RWPE2 (cell line): Measurements from ENCODE around the gene IGLON5.

ENCODE experiments used
- ATAC-seq: fragments of 200-7000 bp; cut with Tn5 transposase; 3 replicates; pipeline ENCODE4 v1.9.1; 2021; ENCODE audit warnings: low read depth
- DNase-seq: peaks from one replicate; pipeline ENCODE4 v3.0.0-alpha.2; 2020; ENCODE audit warnings: low spot score
- H3K27ac ChIP-seq: fragments of 450-650 bp; 2 replicates; pipeline ENCODE4 v1.5.1; 2017; ENCODE audit warnings: mild to moderate bottlenecking; ENCODE audit not compliant: poor library complexity, severe bottlenecking
- H3K27me3 ChIP-seq: fragments of 250-450 bp; sonication (Bioruptor Pico); 2 replicates; pipeline ENCODE4 v1.5.1; 2021; ENCODE audit warnings: mild to moderate bottlenecking, moderate library complexity; ENCODE audit not compliant: insufficient read depth, poor library complexity, severe bottlenecking
- H3K36me3 ChIP-seq: fragments of 250-450 bp; sonication (Bioruptor Pico); 2 replicates; pipeline ENCODE4 v1.5.1; 2020; ENCODE audit warnings: low read depth, mild to moderate bottlenecking, moderate library complexity
- H3K4me1 ChIP-seq: fragments of 250-450 bp; sonication (Bioruptor Pico); 2 replicates; pipeline ENCODE4 v1.5.1; 2021; ENCODE audit warnings: mild to moderate bottlenecking, moderate library complexity; ENCODE audit not compliant: insufficient read depth, poor library complexity, severe bottlenecking
- H3K4me3 ChIP-seq: fragments of 250-450 bp; sonication (Bioruptor Pico); 2 replicates; pipeline ENCODE4 v1.5.1; 2021; ENCODE audit warnings: mild to moderate bottlenecking, moderate library complexity; ENCODE audit not compliant: severe bottlenecking
- H3K9me3 ChIP-seq: fragments of 250-450 bp; sonication (Bioruptor Pico); 2 replicates; pipeline ENCODE4 v1.5.1; 2021; ENCODE audit warnings: mild to moderate bottlenecking, moderate library complexity; ENCODE audit not compliant: severe bottlenecking
- TF ChIP-seq, protein P1 (sequence below): fragments of 450-650 bp; IDR thresholded peaks from one replicate; pipeline ENCODE4 v1.5.1; 2017; ENCODE audit warnings: mild to moderate bottlenecking, moderate library complexity; ENCODE audit not compliant: poor library complexity, severe bottlenecking

Gene IGLON5

DNA sequence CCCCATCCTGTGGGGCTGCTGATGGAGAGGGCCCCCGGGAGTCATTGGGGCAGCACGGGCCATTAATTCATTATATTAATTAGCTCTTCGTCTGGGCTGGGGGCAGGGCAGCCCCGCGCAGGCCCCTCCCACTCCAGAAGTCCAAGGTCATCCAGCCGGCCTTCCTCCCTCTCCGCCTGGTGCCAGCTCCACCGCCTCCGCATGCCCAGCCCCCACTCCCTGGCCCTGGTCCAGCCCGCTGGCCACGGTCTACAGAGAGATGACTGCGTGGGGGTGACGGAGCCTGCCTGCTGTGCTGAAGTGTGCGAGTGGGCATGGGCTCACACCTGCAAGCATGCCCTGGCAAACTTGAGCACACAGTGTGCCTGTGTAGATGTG lies 8.8 kb downstream of the IGLON5 start:
- DNase-seq (no peak), ATAC-seq (no peak)
- Histone ChIP-seq H3K27ac (no peak overlapping the region), H3K36me3 (no peaks in the 10 kb centered on the region), H3K4me3 (no peak overlapping the region), H3K27me3 (no peaks in the 10 kb centered on the region), H3K4me1 (no peaks in the 10 kb centered on the region), H3K9me3 (no peaks in the 10 kb centered on the region)
- TF ChIP-seq, protein P1, sequence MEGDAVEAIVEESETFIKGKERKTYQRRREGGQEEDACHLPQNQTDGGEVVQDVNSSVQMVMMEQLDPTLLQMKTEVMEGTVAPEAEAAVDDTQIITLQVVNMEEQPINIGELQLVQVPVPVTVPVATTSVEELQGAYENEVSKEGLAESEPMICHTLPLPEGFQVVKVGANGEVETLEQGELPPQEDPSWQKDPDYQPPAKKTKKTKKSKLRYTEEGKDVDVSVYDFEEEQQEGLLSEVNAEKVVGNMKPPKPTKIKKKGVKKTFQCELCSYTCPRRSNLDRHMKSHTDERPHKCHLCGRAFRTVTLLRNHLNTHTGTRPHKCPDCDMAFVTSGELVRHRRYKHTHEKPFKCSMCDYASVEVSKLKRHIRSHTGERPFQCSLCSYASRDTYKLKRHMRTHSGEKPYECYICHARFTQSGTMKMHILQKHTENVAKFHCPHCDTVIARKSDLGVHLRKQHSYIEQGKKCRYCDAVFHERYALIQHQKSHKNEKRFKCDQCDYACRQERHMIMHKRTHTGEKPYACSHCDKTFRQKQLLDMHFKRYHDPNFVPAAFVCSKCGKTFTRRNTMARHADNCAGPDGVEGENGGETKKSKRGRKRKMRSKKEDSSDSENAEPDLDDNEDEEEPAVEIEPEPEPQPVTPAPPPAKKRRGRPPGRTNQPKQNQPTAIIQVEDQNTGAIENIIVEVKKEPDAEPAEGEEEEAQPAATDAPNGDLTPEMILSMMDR: no peak

GRCh38 chr19:51321799-51322198 lies 10.4 kb downstream of the IGLON5 start:
- no peaks in the 10 kb centered on the region for H3K9me3 ChIP-seq
- no peak for ATAC-seq
- TF ChIP-seq, protein P1: no peak
- H3K4me3 ChIP-seq: no peak overlapping the region
- no peak overlapping the region for H3K27ac ChIP-seq
- no peaks in the 10 kb centered on the region for H3K27me3 ChIP-seq
- no peaks in the 10 kb centered on the region for H3K36me3 ChIP-seq
- no peaks in the 10 kb centered on the region for H3K4me1 ChIP-seq
- no peak for DNase-seq

GRCh38 chr19:51323481-51324166 lies 12.2 kb downstream of the IGLON5 start:
- no peak for DNase-seq
- ATAC-seq: no peak; the same call in 2 of the 3 replicates
- H3K4me1 ChIP-seq: peaks cover 2% of the 10 kb centered on the region

GRCh38 chr19:51324167-51324481 lies 12.7 kb downstream of the IGLON5 start:
- no peak overlapping the region for H3K4me3 ChIP-seq
- TF ChIP-seq, protein P1: no peak
- ATAC-seq (no peak), DNase-seq (no peak)
- peaks cover 2% of the 10 kb centered on the region for H3K4me1 ChIP-seq
- peaks cover 8% of the 10 kb centered on the region for H3K27me3 ChIP-seq
- no peak overlapping the region for H3K27ac ChIP-seq
- no peaks in the 10 kb centered on the region for H3K36me3 ChIP-seq
- H3K9me3 ChIP-seq: no peaks in the 10 kb centered on the region

More at GRCh38 chr19:51323481-51324166, 12.2 kb downstream of the IGLON5 start:
- no peaks in the 10 kb centered on the region for H3K36me3 ChIP-seq
- no peak overlapping the region for H3K4me3 ChIP-seq
- H3K27me3 ChIP-seq: peaks cover 8% of the 10 kb centered on the region
- no peaks in the 10 kb centered on the region for H3K9me3 ChIP-seq
- no peak overlapping the region for H3K27ac ChIP-seq
- TF ChIP-seq, protein P1: no peak

- H3K9me3 ChIP-seq: no peaks in the 10 kb centered on the region
- H3K4me1 ChIP-seq: peaks cover 2% of the 10 kb centered on the region
- H3K4me3 ChIP-seq: no peak overlapping the region
- no peak for DNase-seq
- H3K27ac ChIP-seq: no peak overlapping the region
- TF ChIP-seq, protein P1: no peak
- no peaks in the 10 kb centered on the region for H3K36me3 ChIP-seq
- peaks cover 8% of the 10 kb centered on the region for H3K27me3 ChIP-seq
- no peak for ATAC-seq
These were observed 13.9 kb downstream of the IGLON5 start for GRCh38 chr19:51325161-51325976.
